HG03575 (cell line): ENCODE results near the gene GLYATL1B.
"Not testable (repeated sequence)": the region's sequence is repeated elsewhere in the genome, so short reads cannot be mapped to it uniquely, and the experiment has no call there.

Source experiments
- ATAC-seq: cut with Tn5 transposase; IDR thresholded peaks from one replicate; pipeline ENCODE4 v1.9.1; 2021; ENCODE audit not compliant: unreplicated experiment, insufficient number of reproducible peaks, low FRiP score; ENCODE audit errors: extremely low read depth

The GLYATL1B gene, protein sequence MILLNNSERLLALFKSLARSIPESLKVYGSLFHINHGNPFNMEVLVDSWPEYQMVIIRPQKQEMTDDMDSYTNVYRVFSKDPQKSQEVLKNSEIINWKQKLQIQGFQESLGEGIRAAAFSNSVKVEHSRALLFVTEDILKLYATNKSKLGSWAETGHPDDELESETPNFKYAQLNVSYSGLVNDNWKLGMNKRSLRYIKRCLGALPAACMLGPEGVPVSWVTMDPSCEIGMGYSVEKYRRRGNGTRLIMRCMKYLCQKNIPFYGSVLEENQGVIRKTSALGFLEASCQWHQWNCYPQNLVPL

GRCh38 chr11:59086007-59086406 is at the start of gene GLYATL1B:
GLYATL1B (plus strand) TSS chr11:59086307; CDS start chr11:59086307, 0 bp downstream.
- ATAC-seq = not testable (repeated sequence)

DNA sequence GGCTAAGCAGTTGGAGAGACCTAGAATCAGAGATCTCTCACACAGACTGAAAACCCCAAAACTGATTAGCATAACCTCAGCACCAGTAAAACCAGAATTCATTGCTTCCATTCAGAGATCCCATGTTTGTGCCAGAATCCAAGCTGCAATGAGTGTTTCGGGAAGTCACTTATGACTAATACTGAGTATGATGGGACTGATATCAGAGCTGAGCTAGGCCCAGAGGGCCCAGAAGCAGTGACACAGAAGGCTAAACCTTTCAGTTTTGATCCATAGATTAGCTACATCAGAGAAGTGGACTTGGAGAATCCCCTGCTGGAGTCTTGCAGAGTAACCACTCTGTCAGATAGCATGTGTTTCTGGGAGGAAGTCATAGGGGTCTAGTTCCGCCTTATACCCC is 49.6 kb upstream of the GLYATL1B start:
- not testable (repeated sequence) for ATAC-seq

- ATAC-seq = not testable (repeated sequence)
Measured at GRCh38 chr11:59037434-59037833, 48.7 kb upstream of the GLYATL1B start.

DNA sequence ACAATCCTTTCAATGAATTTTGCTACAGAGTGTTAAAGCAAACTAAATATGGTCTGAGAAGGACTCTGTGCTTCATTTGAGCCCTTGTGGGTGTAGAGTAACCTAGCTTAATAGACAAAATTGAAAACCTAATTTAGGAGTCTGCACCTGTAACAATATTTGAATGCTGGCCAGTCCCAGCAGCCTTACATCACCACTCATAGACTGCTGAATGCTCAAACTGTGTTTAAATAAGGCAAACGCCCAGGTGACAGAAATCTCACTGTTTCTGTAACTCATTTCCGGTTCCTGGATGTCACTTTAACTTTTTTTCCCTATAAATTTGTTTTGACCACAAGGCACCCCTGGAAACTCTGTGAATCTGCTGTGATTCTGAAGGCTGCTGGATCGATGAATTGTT is 45.5 kb upstream of the GLYATL1B start:
- no peak for ATAC-seq

DNA sequence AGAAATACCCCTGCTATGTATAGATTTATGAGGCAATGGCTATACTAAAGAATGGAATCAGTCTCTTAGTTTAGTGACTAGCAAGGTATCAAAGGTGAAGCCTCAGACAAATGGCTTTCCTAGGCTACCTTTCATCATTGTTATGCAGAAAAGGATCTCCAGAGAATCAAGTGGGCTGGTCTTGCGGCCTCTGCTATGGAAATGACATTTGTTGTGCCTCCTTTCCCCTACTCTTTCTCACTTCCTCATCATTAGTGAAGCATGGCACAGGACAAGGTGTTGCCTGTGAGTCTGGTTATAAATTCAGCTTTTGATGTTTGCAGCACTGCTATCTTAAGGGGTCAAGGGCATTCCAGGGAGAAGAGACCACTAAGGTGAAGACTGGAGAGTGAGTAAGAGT is 34.7 kb upstream of the GLYATL1B start:
- ATAC-seq = not testable (repeated sequence)

- ATAC-seq = not testable (repeated sequence)
Measured at GRCh38 chr11:59052355-59052754, 33.8 kb upstream of the GLYATL1B start.

- ATAC-seq = no peak
Measured at GRCh38 chr11:59053387-59053786, 32.7 kb upstream of the GLYATL1B start.

DNA sequence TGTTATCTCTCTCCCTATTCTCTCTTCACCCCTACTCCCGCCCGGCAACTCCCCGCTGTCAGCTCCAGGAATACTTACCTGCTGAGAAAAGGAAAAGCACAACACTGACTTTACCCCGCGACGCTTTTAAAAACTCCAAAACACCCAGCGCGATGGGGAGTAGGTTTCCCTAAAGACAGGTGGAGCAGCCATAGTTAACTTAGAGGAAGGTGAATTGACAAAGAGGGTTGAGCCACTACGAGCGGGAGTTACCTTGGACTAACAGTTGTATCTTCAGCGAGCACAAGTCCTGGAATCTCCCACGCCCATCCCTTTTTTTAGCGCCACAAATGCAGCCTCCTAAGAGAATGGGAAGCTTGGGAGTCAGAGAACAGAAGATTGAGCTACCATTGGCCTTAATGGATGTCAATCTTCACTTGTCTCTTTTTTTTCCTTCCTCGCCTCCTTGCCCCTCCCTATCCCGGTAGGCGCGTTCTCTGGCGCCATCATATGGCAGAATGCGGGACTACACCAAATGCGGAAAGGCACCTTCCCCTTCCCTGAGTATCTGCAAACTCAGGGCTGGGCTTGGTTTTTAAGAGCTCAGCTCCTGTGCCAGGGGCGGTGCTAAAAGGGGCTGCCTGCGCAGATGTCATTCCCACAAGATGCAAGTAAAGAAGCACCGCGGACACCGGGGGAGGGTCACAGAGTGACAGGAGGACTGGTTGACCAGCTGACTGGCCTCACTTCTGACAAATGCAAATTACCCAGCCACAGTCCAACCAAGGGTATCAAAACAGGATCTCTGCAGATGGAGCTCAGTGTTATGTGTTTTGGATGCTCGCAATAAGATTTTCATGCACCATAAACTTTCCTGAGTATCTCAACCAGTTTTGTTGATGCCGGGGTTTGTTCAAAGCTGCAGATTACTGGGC is 27.7 kb upstream of the GLYATL1B start:
- peak; percentile 89 for ATAC-seq

DNA sequence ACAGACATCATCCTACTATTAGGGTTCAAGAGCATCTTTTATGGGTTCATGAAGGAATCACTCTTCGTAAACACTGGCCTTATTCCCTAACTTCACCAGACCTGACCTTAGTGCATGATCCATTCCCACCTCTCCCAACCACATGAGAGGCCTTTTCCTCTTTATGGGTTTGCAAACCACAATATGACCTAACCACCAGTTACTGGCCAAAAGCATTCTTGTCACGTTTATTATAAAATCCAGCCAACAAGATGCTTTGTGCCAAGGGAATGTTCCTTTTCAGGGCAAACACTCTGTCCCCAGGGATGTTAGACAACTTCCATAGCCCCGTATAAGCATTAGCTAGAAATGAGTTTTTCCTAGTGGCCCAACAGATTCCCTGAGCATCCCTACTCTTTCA is 26.0 kb upstream of the GLYATL1B start:
- ATAC-seq = not testable (repeated sequence)

- no peak for ATAC-seq
Measured at GRCh38 chr11:59062602-59063529, 23.2 kb upstream of the GLYATL1B start.

GRCh38 chr11:59063996-59064727 is 21.9 kb upstream of the GLYATL1B start:
- not testable (repeated sequence) for ATAC-seq

DNA sequence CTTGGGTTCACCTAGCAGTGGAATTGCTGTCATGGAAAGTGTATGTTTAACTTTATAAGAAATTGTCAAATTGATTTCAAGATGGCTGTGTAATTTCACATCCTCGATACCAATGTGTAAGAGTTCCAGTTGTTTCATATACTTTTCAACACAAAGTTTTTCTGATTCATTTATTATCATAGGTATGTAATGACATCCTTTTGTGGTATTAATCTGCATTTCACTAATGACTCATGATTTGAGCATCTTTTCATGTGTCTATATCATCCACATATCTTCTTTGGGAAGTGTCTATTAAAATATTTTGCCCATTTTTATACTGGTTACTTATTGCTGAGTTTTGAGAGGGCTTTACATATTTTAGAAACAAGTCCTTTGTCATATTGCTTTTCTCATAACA is 17.0 kb upstream of the GLYATL1B start:
- no peak for ATAC-seq

- ATAC-seq = no peak
Measured at GRCh38 chr11:59076876-59077571, 9.1 kb upstream of the GLYATL1B start.

- no peak for ATAC-seq
Measured at GRCh38 chr11:59078435-59078834, 7.7 kb upstream of the GLYATL1B start.

- no peak for ATAC-seq
Measured at GRCh38 chr11:59079086-59079485, 7.0 kb upstream of the GLYATL1B start.

- ATAC-seq = not testable (repeated sequence)
Measured at GRCh38 chr11:59080421-59080820, 5.7 kb upstream of the GLYATL1B start.

DNA sequence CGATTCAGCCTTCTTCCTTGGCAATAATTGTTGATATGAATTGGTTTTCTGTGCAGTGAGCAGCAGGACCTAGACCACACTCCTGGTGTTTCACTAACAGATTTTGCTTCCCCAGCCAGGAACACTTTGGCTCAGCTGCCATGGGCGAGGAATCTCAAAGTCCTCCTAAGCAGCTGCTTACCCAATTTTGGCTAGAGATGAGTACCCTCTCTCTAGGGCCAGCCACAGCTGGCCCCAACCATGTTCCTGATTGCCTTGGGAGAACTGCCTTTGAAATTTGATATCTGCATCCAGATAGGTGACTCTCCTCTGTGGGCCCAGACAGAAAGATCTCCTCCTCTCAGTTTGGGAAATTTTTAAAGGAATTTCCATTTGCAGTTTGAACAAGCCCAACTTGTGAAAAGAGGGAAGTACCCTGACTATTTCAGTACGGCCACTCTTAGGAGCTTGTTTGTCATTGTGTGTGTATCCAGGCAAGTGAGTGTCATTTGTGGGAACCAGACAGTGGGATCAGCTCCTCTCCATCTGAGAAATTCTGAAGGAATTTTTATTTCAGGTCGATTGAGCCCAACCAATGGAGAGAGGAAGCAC is 4.6 kb upstream of the GLYATL1B start:
- not testable (repeated sequence) for ATAC-seq
